NB4 (cell line): ENCODE results near the gene OSBPL10.

Experiments used
- CTCF ChIP-seq: IDR thresholded peaks from one replicate; pipeline ENCODE4 v1.5.1; 2012; ENCODE audit warnings: low read depth, low read length
- MAX ChIP-seq: IDR thresholded peaks from 2 replicates; pipeline ENCODE4 v1.6.1; 2011; ENCODE audit warnings: low read depth, low read length

GRCh38 chr3:31831591-31831990 is 149.5 kb downstream of the OSBPL10 start:
- TF ChIP-seq MAX (no peak), CTCF (no peak)
